Inflammatory macrophage treated with lipopolysaccharide for 1 hour (primary cell): Measurements from ENCODE around the gene TMC1.
"Not testable (repeated sequence)": the region's sequence is repeated elsewhere in the genome, so short reads cannot be mapped to it uniquely, and the experiment has no call there.

Experiments
- DNase-seq, 2 donors: peaks; one replicate each; pipeline ENCODE4 v3.0.0-alpha.2; 2020 to 2022

The TMC1 gene

GRCh38 chr9:72521416-72521815 lies at the start of gene TMC1:
Gene TMC1 (plus strand): TSS chr9:72521608. CDS start chr9:72648649, 127,041 bp downstream.
- DNase-seq = not testable (repeated sequence)

- peak; percentile 84 to 93 for DNase-seq
Observed at GRCh38 chr9:72473474-72474261, 47.7 kb upstream of the TMC1 start.

GRCh38 chr9:72474676-72475075 lies 46.7 kb upstream of the TMC1 start:
- DNase-seq = no peak

GRCh38 chr9:72476100-72476499 lies 45.3 kb upstream of the TMC1 start:
- DNase-seq = no peak

- DNase-seq = no peak
Observed at GRCh38 chr9:72476617-72477437, 44.6 kb upstream of the TMC1 start.

GRCh38 chr9:72477930-72478518 lies 43.4 kb upstream of the TMC1 start:
- DNase-seq = peak; percentile 50 to 52

GRCh38 chr9:72478966-72479365 lies 42.4 kb upstream of the TMC1 start:
- DNase-seq = no peak

- not testable (repeated sequence) for DNase-seq
Observed at GRCh38 chr9:72480261-72480660, 41.1 kb upstream of the TMC1 start.

- no peak for DNase-seq
Observed at GRCh38 chr9:72480921-72481320, 40.5 kb upstream of the TMC1 start.

- DNase-seq = no peak
Observed at GRCh38 chr9:72485821-72486593, 35.4 kb upstream of the TMC1 start.

GRCh38 chr9:72486594-72486955 lies 34.8 kb upstream of the TMC1 start:
- DNase-seq = no peak

- not testable (repeated sequence) for DNase-seq
Observed at GRCh38 chr9:72487665-72488064, 33.7 kb upstream of the TMC1 start.

GRCh38 chr9:72489986-72490385 lies 31.4 kb upstream of the TMC1 start:
- DNase-seq = no peak

- DNase-seq = no peak
Observed at GRCh38 chr9:72491242-72491641, 30.2 kb upstream of the TMC1 start.

GRCh38 chr9:72494051-72494450 lies 27.4 kb upstream of the TMC1 start:
- DNase-seq = no peak

GRCh38 chr9:72497447-72498046 lies 23.9 kb upstream of the TMC1 start:
- no peak for DNase-seq

- DNase-seq = no peak
Observed at GRCh38 chr9:72506615-72507014, 14.8 kb upstream of the TMC1 start.

GRCh38 chr9:72509053-72509452 lies 12.4 kb upstream of the TMC1 start:
- peak; percentile 14 to 19 for DNase-seq

GRCh38 chr9:72509635-72510034 lies 11.8 kb upstream of the TMC1 start:
- DNase-seq = peak; percentile 18 to 25

GRCh38 chr9:72521011-72521410 lies 397 bp upstream of the TMC1 start:
- DNase-seq = not testable (repeated sequence)

GRCh38 chr9:72524820-72525540 lies 3.6 kb downstream of the TMC1 start:
- peak; percentile 83 to 97 for DNase-seq
